NCI-H345 (cell line): Measurements from ENCODE around the gene IFIT2.
"Not testable (repeated sequence)": the region's sequence is repeated elsewhere in the genome, so short reads cannot be mapped to it uniquely, and the experiment has no call there.

Experiments used
- DNase-seq: peaks from one replicate; lab custom pipeline; 2025; lab: John Stamatoyannopoulos, UW

The IFIT2 gene

GRCh38 chr10:89342206-89342958 is 40.5 kb downstream of the IFIT2 start:
- no peak for DNase-seq

GRCh38 chr10:89343089-89343767 is 41.4 kb downstream of the IFIT2 start:
- DNase-seq = no peak

GRCh38 chr10:89344156-89344555 is 42.3 kb downstream of the IFIT2 start:
- DNase-seq = no peak

- no peak for DNase-seq
Observed at GRCh38 chr10:89345367-89346000, 43.6 kb downstream of the IFIT2 start.

- DNase-seq = no peak
Observed at GRCh38 chr10:89346405-89347254, 44.8 kb downstream of the IFIT2 start.

- DNase-seq = no peak
Observed at GRCh38 chr10:89347701-89348457, 46.0 kb downstream of the IFIT2 start.

GRCh38 chr10:89348481-89348880 is 46.6 kb downstream of the IFIT2 start:
- no peak for DNase-seq

- no peak for DNase-seq
Observed at GRCh38 chr10:89348975-89349374, 47.1 kb downstream of the IFIT2 start.

- not testable (repeated sequence) for DNase-seq
Observed at GRCh38 chr10:89350631-89351315, 48.9 kb downstream of the IFIT2 start.

GRCh38 chr10:89351412-89351779 is 49.5 kb downstream of the IFIT2 start:
- DNase-seq = no peak

GRCh38 chr10:89351780-89352597 is 50.1 kb downstream of the IFIT2 start:
- no peak for DNase-seq

- DNase-seq = no peak
Observed at GRCh38 chr10:89352802-89353201, 51.0 kb downstream of the IFIT2 start.

GRCh38 chr10:89355394-89355931 is 53.6 kb downstream of the IFIT2 start:
- no peak for DNase-seq

GRCh38 chr10:89357096-89357495 is 55.2 kb downstream of the IFIT2 start:
- no peak for DNase-seq

GRCh38 chr10:89357975-89358374 is 56.1 kb downstream of the IFIT2 start:
- no peak for DNase-seq
